Left lung (tissue), 10 donors: Measurements from ENCODE around the gene ELOVL5. TPM values are rescaled to one million over a fixed set of nuclear protein-coding genes. Genes with fewer than 3 reads are reported as not detected.

Experiments
- ATAC-seq: fragments of 200-7000 bp; cut with Tn5 transposase; one replicate; pipeline ENCODE4 v1.9.1; 2020; ENCODE audit warnings: moderate library complexity
- DNase-seq, 4 donors: peaks; one replicate each; pipeline ENCODE4 v3.0.0-alpha.2; 2013 to 2020
- H3K27ac ChIP-seq, 2 donors: fragments of 200-600 bp; sonication (generic) in 1 of 2; one replicate each; pipeline versions ENCODE4 v1.5.0 to v1.8.0; 2020 to 2021
- H3K27me3 ChIP-seq, 2 donors: fragments of 200-600 bp; sonication (generic) in 1 of 2; one replicate each; pipeline versions ENCODE4 v1.5.0 to v1.8.0; 2020 to 2021
- H3K36me3 ChIP-seq, 2 donors: fragments of 200-600 bp; sonication (generic) in 1 of 2; one replicate each; pipeline versions ENCODE4 v1.5.0 to v1.8.0; 2020 to 2021
- H3K4me1 ChIP-seq, 2 donors: fragments of 200-600 bp; one replicate each; pipeline ENCODE4 v1.8.0; 2021
- H3K4me3 ChIP-seq, 2 donors: fragments of 200-600 bp; sonication (generic) in 1 of 2; one replicate each; pipeline versions ENCODE4 v1.5.0 to v1.8.0; 2020 to 2021; ENCODE audit warnings: mild to moderate bottlenecking in 1 of 2
- H3K9me3 ChIP-seq, 2 donors: fragments of 200-600 bp; sonication (generic) in 1 of 2; one replicate each; pipeline versions ENCODE4 v1.5.0 to v1.8.0; 2020 to 2021
- CTCF ChIP-seq, 2 donors: fragments of 200-600 bp; sonication (generic) in 1 of 2; IDR thresholded peaks; one replicate each; pipeline versions ENCODE4 v1.5.0 to v1.8.0; 2021; ENCODE audit warnings: antibody characterized with exemption in 2 of 2
- intact Hi-C, 2 donors: fragments of 100-400 bp; cut with DNase I; formaldehyde crosslinking; loops; one replicate each; pipeline versions ENCODE4 v1.11.2 to v1.14.2; 2022
- polyA plus RNA-seq, 6 donors: library from polyadenylated mRNA; unstranded; fragments of 120-200 nt; gene quantifications; one replicate each; pipeline ENCODE4 v1.2.1, GENCODE V29; 2013; ENCODE audit not compliant: insufficient read length in 6 of 6
- total RNA-seq, 2 donors: library from RNA; stranded (reverse); fragmentation: NEBNext Ultra II Directional; extraction: Animal tissue kit (Norgen Biotek cat#: 25700); gene quantifications; one replicate each; pipeline ENCODE4 v1.2.1, GENCODE V29; 2021
- donor health status: DM: no; HTN: yes; CAD: no.
- donor health status: DM: no; HTN: no; CAD: no.

The ELOVL5 gene
- total and polyA plus RNA-seq, 8 donors: 54.3 to 132 (median 61.5) TPM

- no peak for TF ChIP-seq CTCF (IDR thresholded peaks at IDR 0.05)
- DNase-seq (no peak), ATAC-seq (no peak)
- H3K4me3 ChIP-seq: no peak overlapping the region
- no peaks in the 10 kb centered on the region for H3K36me3 ChIP-seq
- intact Hi-C loops: no loop called here
- peaks cover 12 to 52% of the 10 kb centered on the region in 2 donors for H3K4me1 ChIP-seq
- no peaks in the 10 kb centered on the region for H3K9me3 ChIP-seq
- no peaks in the 10 kb centered on the region for H3K27me3 ChIP-seq
- H3K27ac ChIP-seq: peak overlapping the region in 1 of 2 donors; percentile 10
Observed at GRCh38 chr6:53325785-53326184, 23.0 kb downstream of the ELOVL5 start.

- DNase-seq: no peak
- ATAC-seq: no peak
- H3K9me3 ChIP-seq: no peaks in the 10 kb centered on the region
- intact Hi-C loops: no loop called here
- H3K36me3 ChIP-seq: no peaks in the 10 kb centered on the region
- H3K4me3 ChIP-seq: no peak overlapping the region
- peak overlapping the region; percentile 40 to 71 for H3K27ac ChIP-seq
- TF ChIP-seq CTCF (IDR thresholded peaks at IDR 0.05): no peak
- H3K4me1 ChIP-seq: peaks cover 12 to 60% of the 10 kb centered on the region in 2 donors
- H3K27me3 ChIP-seq: no peaks in the 10 kb centered on the region
Observed at GRCh38 chr6:53322188-53323029, 26.3 kb downstream of the ELOVL5 start.

GRCh38 chr6:53321701-53322100 is 27.0 kb downstream of the ELOVL5 start:
- Histone ChIP-seq H3K27ac (peak overlapping the region; percentile 40 to 71), H3K27me3 (no peaks in the 10 kb centered on the region)

GRCh38 chr6:53320964-53321363 is 27.8 kb downstream of the ELOVL5 start:
- H3K4me3 ChIP-seq: no peak overlapping the region
- intact Hi-C loops: no loop called here
- no peak for DNase-seq

More at GRCh38 chr6:53321701-53322100, 27.0 kb downstream of the ELOVL5 start:
- intact Hi-C loops: no loop called here
- H3K36me3 ChIP-seq: no peaks in the 10 kb centered on the region
- DNase-seq (no peak), ATAC-seq (no peak)
- no peaks in the 10 kb centered on the region for H3K9me3 ChIP-seq
- no peak overlapping the region for H3K4me3 ChIP-seq
- TF ChIP-seq CTCF (IDR thresholded peaks at IDR 0.05): no peak
- H3K4me1 ChIP-seq: peaks cover 7 to 53% of the 10 kb centered on the region in 2 donors

More at GRCh38 chr6:53320964-53321363, 27.8 kb downstream of the ELOVL5 start:
- H3K4me1 ChIP-seq: peaks cover 0 to 49% of the 10 kb centered on the region in 2 donors
- H3K27ac ChIP-seq: no peak overlapping the region
- no peak for TF ChIP-seq CTCF (IDR thresholded peaks at IDR 0.05)
- H3K36me3 ChIP-seq: no peaks in the 10 kb centered on the region
- no peak for ATAC-seq
- no peaks in the 10 kb centered on the region for H3K9me3 ChIP-seq
- no peaks in the 10 kb centered on the region for H3K27me3 ChIP-seq
